HL-60/S4 (cell line): Measurements from ENCODE around the gene RRP9.
"Not testable (repeated sequence)": the region's sequence is repeated elsewhere in the genome, so short reads cannot be mapped to it uniquely, and the experiment has no call there.

Experiments used
- in situ Hi-C: fragments of 300-500 bp; cut with MboI; formaldehyde crosslinking; loops from 2 replicates; pipeline ENCODE4 v1.14.3; 2022; ENCODE audit warnings: low sequenced_read_pairs

RRP9 gene

GRCh38 chr3:51941798-51942602, at the start of gene RRP9, which contains the start of gene PARP3:
RRP9 (minus strand) TSS chr3:51941904; CDS start chr3:51941867, 37 bp downstream.
PARP3 (plus strand) TSS chr3:51942363; CDS start chr3:51943356, 993 bp downstream.
- in situ Hi-C loops, result no loop called here

GRCh38 chr3:51990501-51990971, 48.8 kb upstream of the RRP9 start:
- in situ Hi-C loops, result not testable (repeated sequence)

- in situ Hi-C loops, result no loop called here
Measured at GRCh38 chr3:51988286-51989146, 46.8 kb upstream of the RRP9 start.

GRCh38 chr3:51987568-51987967, 45.9 kb upstream of the RRP9 start:
- in situ Hi-C loops, result no loop called here

GRCh38 chr3:51986010-51986947, 44.6 kb upstream of the RRP9 start:
- in situ Hi-C loops, result no loop called here

- in situ Hi-C loops, result no loop called here
Measured at GRCh38 chr3:51985063-51985462, 43.4 kb upstream of the RRP9 start.

GRCh38 chr3:51984269-51984647, 42.6 kb upstream of the RRP9 start:
- in situ Hi-C loops, result no loop called here

GRCh38 chr3:51983578-51984268, 42.0 kb upstream of the RRP9 start:
- in situ Hi-C loops, result no loop called here

GRCh38 chr3:51982838-51983577, 41.3 kb upstream of the RRP9 start, which contains the start of gene ACY1:
ACY1 (plus strand) TSS chr3:51983535; CDS start chr3:51984065, 530 bp downstream.
- in situ Hi-C loops, result no loop called here

- in situ Hi-C loops, result no loop called here
Measured at GRCh38 chr3:51982352-51982837, 40.7 kb upstream of the RRP9 start.

- in situ Hi-C loops, result no loop called here
Measured at GRCh38 chr3:51980253-51980652, 38.5 kb upstream of the RRP9 start.

- in situ Hi-C loops, result no loop called here
Measured at GRCh38 chr3:51978143-51978502, 36.4 kb upstream of the RRP9 start.

GRCh38 chr3:51977446-51978142, 35.9 kb upstream of the RRP9 start:
- in situ Hi-C loops, result no loop called here

GRCh38 chr3:51975852-51976549, 34.3 kb upstream of the RRP9 start:
- in situ Hi-C loops, result no loop called here

GRCh38 chr3:51974963-51975851, 33.5 kb upstream of the RRP9 start, which contains the start of gene ABHD14A:
ABHD14A (plus strand) TSS chr3:51975064; CDS start chr3:51975136, 72 bp downstream.
- in situ Hi-C loops, result no loop called here

GRCh38 chr3:51974277-51974962, 32.7 kb upstream of the RRP9 start:
- in situ Hi-C loops, result no loop called here
